GM12892 (cell line): Measurements from ENCODE around the gene ZNF532.

Experiments
- POLR2A ChIP-seq: IDR thresholded peaks from 2 replicates; pipeline ENCODE4 v1.6.1; 2011; ENCODE audit warnings: low read depth, low read length, control low read depth
- POLR2AphosphoS5 ChIP-seq: IDR thresholded peaks from 2 replicates; pipeline ENCODE4 v1.6.1; 2011; ENCODE audit warnings: low read depth, low read length, control low read depth
- TAF1 ChIP-seq: IDR thresholded peaks from 2 replicates; pipeline ENCODE4 v1.6.1; 2011; ENCODE audit warnings: low read depth, mild to moderate bottlenecking, control low read depth, low read length, borderline replicate concordance

DNA sequence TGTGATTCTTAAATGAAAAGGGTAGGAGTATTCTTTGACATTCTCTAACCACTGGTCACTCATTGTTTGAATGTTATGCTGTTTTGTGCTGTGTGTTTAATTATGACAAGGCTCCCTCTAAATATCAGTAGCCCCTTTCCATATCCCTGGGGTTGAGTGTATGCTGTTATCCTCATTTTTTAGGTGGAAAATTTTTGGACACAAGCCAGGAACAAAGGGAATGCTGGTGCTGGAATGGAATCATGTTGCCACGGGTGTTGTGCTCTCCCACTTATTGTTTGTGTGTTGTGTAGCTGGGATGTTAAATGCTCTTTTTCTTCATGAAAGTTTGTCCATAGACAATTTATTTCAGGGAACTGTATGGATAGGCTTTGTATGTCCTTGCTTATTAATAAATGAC, 43.3 kb downstream of the ZNF532 start:
- TF ChIP-seq TAF1: no peak
- TF ChIP-seq POLR2A: no peak
- no peak for TF ChIP-seq POLR2AphosphoS5
